Stimulated activated CD8-positive, alpha-beta memory T cell treated with anti-CD3 and anti-CD28 coated beads, Interleukin-7, amount 100 ng/mL, for 1 hour (primary cell): ENCODE results near the gene RHBDL3.
"Not testable (repeated sequence)": the region's sequence is repeated elsewhere in the genome, so short reads cannot be mapped to it uniquely, and the experiment has no call there.

ENCODE experiments used
- DNase-seq, 2 donors: peaks; one replicate each; pipeline ENCODE4 v3.0.0-alpha.2; 2020; ENCODE audit warnings: low read depth in 2 of 2

The RHBDL3 gene

GRCh38 chr17:32265192-32265923 is at the start of gene RHBDL3:
Gene RHBDL3 (plus strand): TSS chr17:32265832. CDS start chr17:32266190, 358 bp downstream.
- DNase-seq, result no peak

GRCh38 chr17:32222621-32223020 is 43.0 kb upstream of the RHBDL3 start:
- DNase-seq, result no peak

- no peak for DNase-seq
These were observed 41.9 kb upstream of the RHBDL3 start for GRCh38 chr17:32223703-32224102.

GRCh38 chr17:32226886-32227285 is 38.7 kb upstream of the RHBDL3 start:
- DNase-seq, result no peak

- DNase-seq, result no peak
These were observed 37.7 kb upstream of the RHBDL3 start for GRCh38 chr17:32227910-32228309.

GRCh38 chr17:32235588-32235987 is 30.0 kb upstream of the RHBDL3 start:
- no peak for DNase-seq

GRCh38 chr17:32239456-32239855 is 26.2 kb upstream of the RHBDL3 start:
- DNase-seq, result no peak

- no peak for DNase-seq
These were observed 24.9 kb upstream of the RHBDL3 start for GRCh38 chr17:32240750-32241149.

- DNase-seq, result no peak
These were observed 24.0 kb upstream of the RHBDL3 start for GRCh38 chr17:32241640-32242039.

GRCh38 chr17:32249475-32249874 is 16.2 kb upstream of the RHBDL3 start:
- DNase-seq, result no peak

GRCh38 chr17:32253117-32253611 is 12.5 kb upstream of the RHBDL3 start:
- DNase-seq, result peak; percentile 19 to 31

GRCh38 chr17:32256012-32256700 is 9.5 kb upstream of the RHBDL3 start:
- DNase-seq, result no peak

- no peak for DNase-seq
These were observed 9.0 kb upstream of the RHBDL3 start for GRCh38 chr17:32256701-32257019.

GRCh38 chr17:32258383-32259140 is 7.1 kb upstream of the RHBDL3 start:
- no peak for DNase-seq

GRCh38 chr17:32259586-32259985 is 6.0 kb upstream of the RHBDL3 start:
- DNase-seq, result no peak

- no peak for DNase-seq
These were observed 4.3 kb upstream of the RHBDL3 start for GRCh38 chr17:32261417-32261736.

- DNase-seq, result no peak
These were observed 3.6 kb upstream of the RHBDL3 start for GRCh38 chr17:32261936-32262510.

- not testable (repeated sequence) for DNase-seq
These were observed 2.1 kb upstream of the RHBDL3 start for GRCh38 chr17:32263515-32263914.

GRCh38 chr17:32264140-32264799 is 1.4 kb upstream of the RHBDL3 start:
- DNase-seq, result no peak

GRCh38 chr17:32264823-32265191 is 825 bp upstream of the RHBDL3 start:
- no peak for DNase-seq

- DNase-seq, result no peak
These were observed 388 bp downstream of the RHBDL3 start for GRCh38 chr17:32266051-32266388.
